ENCODE results near the gene RESF1. TPM values are rescaled to one million over a fixed set of nuclear protein-coding genes. Genes with fewer than 3 reads are reported as not detected.

RESF1 gene
- total and polyA plus RNA-seq, 2 of the 13 experiments (the other 11 are each of a cell fraction or from before 2014, with no cell fraction given), result 7.9 to 16.8 TPM

- TF ChIP-seq ZNF510 (CRISPR knock-in tag; IDR thresholded peaks at IDR 0.05; ENCODE audit: low read depth) (no peak), ZSCAN25 (CRISPR knock-in tag; IDR thresholded peaks at IDR 0.05) (no peak; the same call in 1 of the 2 replicates), ZNF558 (CRISPR knock-in tag; IDR thresholded peaks at IDR 0.05; ENCODE audit: borderline replicate concordance) (no peak), DMAP1 (CRISPR knock-in tag; IDR thresholded peaks at IDR 0.05) (peak; percentile 72; the same call in 1 of the 2 replicates), ZNF557 (CRISPR knock-in tag; IDR thresholded peaks at IDR 0.05) (no peak), BORCS8-MEF2B (CRISPR knock-in tag; IDR thresholded peaks at IDR 0.05) (no peak), KDM4B (CRISPR knock-in tag; IDR thresholded peaks at IDR 0.05) (peak; percentile 59; the same call in 1 of the 2 replicates), ZBTB42 (CRISPR knock-in tag; IDR thresholded peaks at IDR 0.05) (0 out of 2 replicates have a peak, but pooled peaks have one; percentile 29), SMARCC2 (IDR thresholded peaks at IDR 0.05) (no peak), IRX3 (CRISPR knock-in tag; IDR thresholded peaks at IDR 0.05; ENCODE audit: borderline replicate concordance, low read depth) (no peak), TOE1 (CRISPR knock-in tag; IDR thresholded peaks at IDR 0.05) (peak; percentile 45; the same call in 1 of the 2 replicates), ZNF501 (CRISPR knock-in tag; IDR thresholded peaks at IDR 0.05) (peak; percentile 49; the same call in 1 of the 2 replicates), SIX1 (CRISPR knock-in tag; IDR thresholded peaks at IDR 0.05; ENCODE audit: borderline replicate concordance) (peak; percentile 29; the same call in 1 of the 2 replicates), NFE2 (CRISPR knock-in tag; IDR thresholded peaks at IDR 0.05) (no peak), ZNF17 (CRISPR knock-in tag; IDR thresholded peaks at IDR 0.05) (no peak), SOX5 (CRISPR knock-in tag; IDR thresholded peaks at IDR 0.05; ENCODE audit: borderline replicate concordance) (peak; percentile 29; the same call in 1 of the 2 replicates), ZNF274 (CRISPR knock-in tag; IDR thresholded peaks at IDR 0.05) (no peak), ZNF547 (CRISPR knock-in tag; IDR thresholded peaks at IDR 0.05) (no peak), NCOA5 (CRISPR knock-in tag; IDR thresholded peaks at IDR 0.05) (no peak)
- TF ChIP-seq, protein P1, sequence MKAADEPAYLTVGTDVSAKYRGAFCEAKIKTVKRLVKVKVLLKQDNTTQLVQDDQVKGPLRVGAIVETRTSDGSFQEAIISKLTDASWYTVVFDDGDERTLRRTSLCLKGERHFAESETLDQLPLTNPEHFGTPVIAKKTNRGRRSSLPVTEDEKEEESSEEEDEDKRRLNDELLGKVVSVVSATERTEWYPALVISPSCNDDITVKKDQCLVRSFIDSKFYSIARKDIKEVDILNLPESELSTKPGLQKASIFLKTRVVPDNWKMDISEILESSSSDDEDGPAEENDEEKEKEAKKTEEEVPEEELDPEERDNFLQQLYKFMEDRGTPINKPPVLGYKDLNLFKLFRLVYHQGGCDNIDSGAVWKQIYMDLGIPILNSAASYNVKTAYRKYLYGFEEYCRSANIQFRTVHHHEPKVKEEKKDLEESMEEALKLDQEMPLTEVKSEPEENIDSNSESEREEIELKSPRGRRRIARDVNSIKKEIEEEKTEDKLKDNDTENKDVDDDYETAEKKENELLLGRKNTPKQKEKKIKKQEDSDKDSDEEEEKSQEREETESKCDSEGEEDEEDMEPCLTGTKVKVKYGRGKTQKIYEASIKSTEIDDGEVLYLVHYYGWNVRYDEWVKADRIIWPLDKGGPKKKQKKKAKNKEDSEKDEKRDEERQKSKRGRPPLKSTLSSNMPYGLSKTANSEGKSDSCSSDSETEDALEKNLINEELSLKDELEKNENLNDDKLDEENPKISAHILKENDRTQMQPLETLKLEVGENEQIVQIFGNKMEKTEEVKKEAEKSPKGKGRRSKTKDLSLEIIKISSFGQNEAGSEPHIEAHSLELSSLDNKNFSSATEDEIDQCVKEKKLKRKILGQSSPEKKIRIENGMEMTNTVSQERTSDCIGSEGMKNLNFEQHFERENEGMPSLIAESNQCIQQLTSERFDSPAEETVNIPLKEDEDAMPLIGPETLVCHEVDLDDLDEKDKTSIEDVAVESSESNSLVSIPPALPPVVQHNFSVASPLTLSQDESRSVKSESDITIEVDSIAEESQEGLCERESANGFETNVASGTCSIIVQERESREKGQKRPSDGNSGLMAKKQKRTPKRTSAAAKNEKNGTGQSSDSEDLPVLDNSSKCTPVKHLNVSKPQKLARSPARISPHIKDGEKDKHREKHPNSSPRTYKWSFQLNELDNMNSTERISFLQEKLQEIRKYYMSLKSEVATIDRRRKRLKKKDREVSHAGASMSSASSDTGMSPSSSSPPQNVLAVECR (CRISPR knock-in tag; IDR thresholded peaks at IDR 0.05; ENCODE audit: borderline replicate concordance), result peak; percentile 73
- TF ChIP-seq, protein P2, sequence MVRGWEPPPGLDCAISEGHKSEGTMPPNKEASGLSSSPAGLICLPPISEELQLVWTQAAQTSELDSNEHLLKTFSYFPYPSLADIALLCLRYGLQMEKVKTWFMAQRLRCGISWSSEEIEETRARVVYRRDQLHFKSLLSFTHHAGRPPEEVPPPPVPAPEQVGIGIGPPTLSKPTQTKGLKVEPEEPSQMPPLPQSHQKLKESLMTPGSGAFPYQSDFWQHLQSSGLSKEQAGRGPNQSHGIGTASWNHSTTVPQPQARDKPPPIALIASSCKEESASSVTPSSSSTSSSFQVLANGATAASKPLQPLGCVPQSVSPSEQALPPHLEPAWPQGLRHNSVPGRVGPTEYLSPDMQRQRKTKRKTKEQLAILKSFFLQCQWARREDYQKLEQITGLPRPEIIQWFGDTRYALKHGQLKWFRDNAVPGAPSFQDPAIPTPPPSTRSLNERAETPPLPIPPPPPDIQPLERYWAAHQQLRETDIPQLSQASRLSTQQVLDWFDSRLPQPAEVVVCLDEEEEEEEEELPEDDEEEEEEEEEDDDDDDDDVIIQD (CRISPR knock-in tag; IDR thresholded peaks at IDR 0.05; ENCODE audit: low read depth), result peak; percentile 67
- TF ChIP-seq, protein P3, sequence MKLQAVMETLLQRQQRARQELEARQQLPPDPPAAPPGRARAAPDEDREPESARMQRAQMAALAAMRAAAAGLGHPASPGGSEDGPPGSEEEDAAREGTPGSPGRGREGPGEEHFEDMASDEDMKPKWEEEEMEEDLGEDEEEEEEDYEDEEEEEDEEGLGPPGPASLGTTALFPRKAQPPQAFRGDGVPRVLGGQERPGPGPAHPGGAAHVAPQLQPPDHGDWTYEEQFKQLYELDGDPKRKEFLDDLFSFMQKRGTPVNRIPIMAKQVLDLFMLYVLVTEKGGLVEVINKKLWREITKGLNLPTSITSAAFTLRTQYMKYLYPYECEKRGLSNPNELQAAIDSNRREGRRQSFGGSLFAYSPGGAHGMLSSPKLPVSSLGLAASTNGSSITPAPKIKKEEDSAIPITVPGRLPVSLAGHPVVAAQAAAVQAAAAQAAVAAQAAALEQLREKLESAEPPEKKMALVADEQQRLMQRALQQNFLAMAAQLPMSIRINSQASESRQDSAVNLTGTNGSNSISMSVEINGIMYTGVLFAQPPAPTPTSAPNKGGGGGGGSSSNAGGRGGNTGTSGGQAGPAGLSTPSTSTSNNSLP (IDR thresholded peaks at IDR 0.05; ENCODE audit: low read depth, low read length), result no peak
- TF ChIP-seq, protein P4, sequence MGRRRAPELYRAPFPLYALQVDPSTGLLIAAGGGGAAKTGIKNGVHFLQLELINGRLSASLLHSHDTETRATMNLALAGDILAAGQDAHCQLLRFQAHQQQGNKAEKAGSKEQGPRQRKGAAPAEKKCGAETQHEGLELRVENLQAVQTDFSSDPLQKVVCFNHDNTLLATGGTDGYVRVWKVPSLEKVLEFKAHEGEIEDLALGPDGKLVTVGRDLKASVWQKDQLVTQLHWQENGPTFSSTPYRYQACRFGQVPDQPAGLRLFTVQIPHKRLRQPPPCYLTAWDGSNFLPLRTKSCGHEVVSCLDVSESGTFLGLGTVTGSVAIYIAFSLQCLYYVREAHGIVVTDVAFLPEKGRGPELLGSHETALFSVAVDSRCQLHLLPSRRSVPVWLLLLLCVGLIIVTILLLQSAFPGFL (CRISPR knock-in tag; IDR thresholded peaks at IDR 0.05), result no peak
Observed at GRCh38 chr12:31959161-31959700, at the start of gene RESF1 (continued).
